OCI-LY3 (cell line): Measurements from ENCODE around the gene CPTP.

Source experiments
- H2AFZ ChIP-seq: fragments of 200-600, 300-600 bp; shearing (Covaris generic); 2 replicates; pipeline ENCODE4 v1.6.0; 2014; ENCODE audit warnings: antibody characterized with exemption, low read depth, low read length
- H3K27ac ChIP-seq: fragments of 200-600, 300-600 bp; sonication (generic); 2 replicates; pipeline ENCODE4 v1.5.1; 2014; ENCODE audit warnings: mild to moderate bottlenecking, low read length, moderate library complexity, mixed read lengths
- H3K27me3 ChIP-seq: fragments of 200-600, 300-600 bp; sonication (generic); 2 replicates; pipeline ENCODE4 v1.6.1; 2014; ENCODE audit warnings: low read depth, low read length, mixed read lengths
- H3K36me3 ChIP-seq: fragments of 200-600, 300-600 bp; sonication (generic); replicated peaks from 2 replicates; pipeline ENCODE3; 2014; ENCODE audit warnings: low read depth, low read length, mixed read lengths
- H3K4me1 ChIP-seq: fragments of 300-600, 200-600 bp; sonication (generic); 2 replicates; pipeline ENCODE4 v1.6.1; 2014; ENCODE audit warnings: low read length, mixed read lengths
- H3K4me2 ChIP-seq: fragments of 200-600, 300-600 bp; sonication (generic); 2 replicates; pipeline ENCODE4 v1.6.1; 2014; ENCODE audit warnings: low read length, mixed read lengths
- H3K4me3 ChIP-seq: fragments of 300-600, 200-600 bp; sonication (generic); 2 replicates; pipeline ENCODE4 v1.5.1; 2014; ENCODE audit warnings: antibody characterized with exemption, mild to moderate bottlenecking, low read length, moderate library complexity
- H3K79me2 ChIP-seq: fragments of 300-600, 200-600 bp; shearing (Covaris generic); 2 replicates; pipeline ENCODE4 v1.6.1; 2014; ENCODE audit warnings: mild to moderate bottlenecking, low read length, mixed read lengths
- H3K9ac ChIP-seq: fragments of 300-600, 200-600 bp; shearing (Covaris generic); 2 replicates; pipeline ENCODE4 v1.6.0; 2014; ENCODE audit warnings: mild to moderate bottlenecking, low read length, moderate library complexity
- H3K9me3 ChIP-seq: fragments of 200-600, 300-600 bp; shearing (Covaris generic); 2 replicates; pipeline ENCODE4 v1.6.1; 2014; ENCODE audit warnings: low read length, mixed read lengths; ENCODE audit not compliant: insufficient read depth
- H4K20me1 ChIP-seq: fragments of 200-600, 300-600 bp; sonication (generic); 2 replicates; pipeline ENCODE4 v1.6.1; 2016; ENCODE audit warnings: low read length, mixed read lengths; ENCODE audit not compliant: insufficient read depth
- EZH2phosphoT487 ChIP-seq: fragments of 200-600 bp; shearing (Covaris generic); IDR thresholded peaks from 2 replicates; pipeline ENCODE4 v1.6.1; 2018; ENCODE audit warnings: antibody characterized with exemption, mixed run types, low read depth
- TF ChIP-seq, protein P1 (sequence below): fragments of 200-600, 300-600 bp; sonication (generic); IDR thresholded peaks from 2 replicates; pipeline ENCODE4 v1.5.1; 2014; ENCODE audit warnings: antibody characterized with exemption, low read length, low read depth

The CPTP gene

DNA sequence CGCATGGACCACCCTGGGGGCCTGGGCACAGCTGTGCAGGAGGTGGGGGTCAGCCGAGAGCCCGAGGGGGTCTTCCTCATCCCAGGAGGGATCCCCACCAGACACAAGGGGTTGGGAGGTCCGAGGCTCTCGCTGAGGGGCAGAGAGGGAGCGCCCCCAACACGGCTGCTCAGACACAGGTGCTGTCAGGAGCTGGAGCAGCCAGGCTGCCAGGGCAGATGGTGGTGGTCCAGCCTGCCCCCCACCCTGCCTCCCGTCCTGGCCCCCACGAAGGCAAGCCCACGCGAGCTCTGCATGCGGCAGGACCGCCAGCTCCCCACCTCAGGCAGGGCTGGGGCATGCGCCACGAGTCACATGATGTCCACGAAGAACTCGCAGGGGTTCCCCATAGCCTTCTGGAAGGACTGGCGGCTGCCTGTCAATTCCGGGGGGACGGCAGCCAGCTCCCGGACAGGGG, 11.2 kb downstream of the CPTP start:
- Histone ChIP-seq H2AFZ (no peak overlapping the region), H3K36me3 (no peaks in the 10 kb centered on the region), H3K4me3 (no peak overlapping the region), H3K9ac (no peak overlapping the region), H3K4me2 (no peak overlapping the region), H3K79me2 (no peaks in the 10 kb centered on the region), H3K27me3 (no peaks in the 10 kb centered on the region), H4K20me1 (0 out of 2 replicates have a peak, but pooled peaks cover under 1% of the 10 kb centered on the region), H3K27ac (no peak overlapping the region), H3K9me3 (no peaks in the 10 kb centered on the region), H3K4me1 (no peaks in the 10 kb centered on the region)
- TF ChIP-seq, protein P1, sequence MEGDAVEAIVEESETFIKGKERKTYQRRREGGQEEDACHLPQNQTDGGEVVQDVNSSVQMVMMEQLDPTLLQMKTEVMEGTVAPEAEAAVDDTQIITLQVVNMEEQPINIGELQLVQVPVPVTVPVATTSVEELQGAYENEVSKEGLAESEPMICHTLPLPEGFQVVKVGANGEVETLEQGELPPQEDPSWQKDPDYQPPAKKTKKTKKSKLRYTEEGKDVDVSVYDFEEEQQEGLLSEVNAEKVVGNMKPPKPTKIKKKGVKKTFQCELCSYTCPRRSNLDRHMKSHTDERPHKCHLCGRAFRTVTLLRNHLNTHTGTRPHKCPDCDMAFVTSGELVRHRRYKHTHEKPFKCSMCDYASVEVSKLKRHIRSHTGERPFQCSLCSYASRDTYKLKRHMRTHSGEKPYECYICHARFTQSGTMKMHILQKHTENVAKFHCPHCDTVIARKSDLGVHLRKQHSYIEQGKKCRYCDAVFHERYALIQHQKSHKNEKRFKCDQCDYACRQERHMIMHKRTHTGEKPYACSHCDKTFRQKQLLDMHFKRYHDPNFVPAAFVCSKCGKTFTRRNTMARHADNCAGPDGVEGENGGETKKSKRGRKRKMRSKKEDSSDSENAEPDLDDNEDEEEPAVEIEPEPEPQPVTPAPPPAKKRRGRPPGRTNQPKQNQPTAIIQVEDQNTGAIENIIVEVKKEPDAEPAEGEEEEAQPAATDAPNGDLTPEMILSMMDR, result no peak
- TF ChIP-seq EZH2phosphoT487, result no peak

DNA sequence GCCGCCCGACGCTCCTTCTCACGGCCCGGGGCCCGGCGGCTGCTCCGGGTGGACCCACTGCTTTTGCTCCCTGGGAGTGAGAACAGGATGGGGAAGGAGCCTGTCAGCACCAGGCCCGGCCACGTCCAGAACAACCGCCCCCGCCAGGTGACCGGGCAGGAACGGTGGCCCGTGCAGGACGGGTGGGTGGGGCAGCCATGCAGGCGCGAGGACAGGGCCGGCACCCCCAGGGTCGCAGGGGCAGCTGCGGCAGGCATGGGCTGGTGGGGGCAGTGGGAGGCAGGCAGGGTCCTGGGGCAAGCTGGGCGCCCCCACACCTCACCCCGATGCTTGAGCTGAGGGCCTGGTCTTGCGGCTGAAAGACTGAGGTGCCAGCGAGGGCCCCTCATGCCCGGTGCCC, 11.8 kb downstream of the CPTP start:
- Histone ChIP-seq H3K36me3 (peaks cover 6% of the 10 kb centered on the region), H3K4me3 (no peak overlapping the region), H4K20me1 (0 out of 2 replicates have a peak, but pooled peaks cover 7% of the 10 kb centered on the region), H2AFZ (no peak overlapping the region), H3K9me3 (no peaks in the 10 kb centered on the region), H3K79me2 (no peaks in the 10 kb centered on the region), H3K27me3 (no peaks in the 10 kb centered on the region), H3K27ac (no peak overlapping the region), H3K9ac (no peak overlapping the region), H3K4me2 (no peak overlapping the region), H3K4me1 (no peaks in the 10 kb centered on the region)
- TF ChIP-seq EZH2phosphoT487, result no peak
- TF ChIP-seq, protein P1, result no peak

DNA sequence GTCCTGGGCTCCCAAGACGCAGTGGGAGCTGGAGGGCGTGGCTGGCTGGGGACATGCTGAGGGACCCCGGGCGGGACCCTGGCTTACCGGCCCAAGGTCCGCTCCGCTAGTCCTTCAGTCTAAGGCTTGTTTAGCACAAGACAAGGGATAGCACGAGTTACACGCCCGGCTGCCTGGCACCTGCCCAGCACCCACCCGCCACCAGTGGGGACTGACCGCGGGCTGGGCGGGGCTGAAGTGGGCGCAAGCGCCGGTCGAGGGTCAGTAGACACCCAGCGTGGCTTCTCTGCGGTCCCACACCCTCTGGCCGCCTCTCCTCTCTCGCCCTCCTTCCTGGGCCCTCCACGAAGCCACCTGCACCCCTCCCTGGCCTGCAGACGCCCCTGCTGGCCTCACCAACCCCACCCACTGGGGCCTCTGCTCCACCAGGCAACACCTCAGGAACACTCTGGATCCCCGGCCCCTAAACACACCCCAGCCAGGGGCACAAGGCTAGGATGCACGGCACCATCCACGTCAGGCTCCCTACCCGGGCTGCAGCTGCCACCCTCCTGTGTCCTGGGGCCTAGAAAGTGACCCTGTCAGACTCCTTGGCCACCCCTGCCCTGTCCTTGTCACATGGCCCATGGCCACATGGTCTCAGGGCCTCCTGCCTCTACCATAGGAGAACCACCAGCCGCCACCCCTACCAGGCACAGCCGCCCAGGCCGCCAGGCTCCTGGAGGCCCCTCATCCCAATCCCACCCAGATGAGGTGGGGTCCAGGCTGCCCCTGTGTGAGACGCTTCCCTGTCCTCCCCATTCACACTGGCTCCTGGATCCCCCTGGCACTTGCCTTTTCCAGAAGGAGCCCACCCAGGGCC, 12.6 kb downstream of the CPTP start:
- H2AFZ ChIP-seq, result no peak overlapping the region
- H3K4me1 ChIP-seq, result no peaks in the 10 kb centered on the region
- peaks cover 12% of the 10 kb centered on the region for H3K36me3 ChIP-seq
- no peaks in the 10 kb centered on the region for H3K9me3 ChIP-seq
- 0 out of 2 replicates have a peak, but pooled peaks cover 7% of the 10 kb centered on the region for H4K20me1 ChIP-seq
- no peak overlapping the region for H3K9ac ChIP-seq
- H3K4me2 ChIP-seq, result no peak overlapping the region
- no peak overlapping the region for H3K4me3 ChIP-seq
- no peak overlapping the region for H3K27ac ChIP-seq
- H3K79me2 ChIP-seq, result no peaks in the 10 kb centered on the region
- TF ChIP-seq EZH2phosphoT487, result no peak
- TF ChIP-seq, protein P1, result no peak
- H3K27me3 ChIP-seq, result no peaks in the 10 kb centered on the region

DNA sequence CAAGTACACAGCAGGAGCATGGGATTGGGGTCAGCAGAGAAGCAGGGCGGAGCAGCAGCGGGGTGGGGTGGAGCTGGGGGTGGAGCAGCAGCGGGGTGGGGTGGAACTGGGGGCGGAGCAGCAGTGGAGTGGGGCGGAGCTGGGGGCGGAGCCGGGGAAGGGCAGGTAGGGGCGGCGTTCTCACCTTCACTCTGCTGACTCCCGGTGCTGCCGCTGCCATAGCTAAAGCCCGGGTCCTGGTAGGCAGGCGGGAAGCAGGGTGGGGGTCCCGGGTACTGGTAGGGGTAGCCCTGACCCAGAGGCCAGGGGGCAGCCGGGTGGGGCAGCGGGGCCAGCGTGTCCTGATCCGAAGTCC, 13.2 kb downstream of the CPTP start:
- H3K27ac ChIP-seq, result no peak overlapping the region
- TF ChIP-seq, protein P1, result no peak
- TF ChIP-seq EZH2phosphoT487, result no peak
- H2AFZ ChIP-seq, result no peak overlapping the region
- H3K36me3 ChIP-seq, result peaks cover 12% of the 10 kb centered on the region
- no peaks in the 10 kb centered on the region for H3K79me2 ChIP-seq
- no peaks in the 10 kb centered on the region for H3K9me3 ChIP-seq
- 0 out of 2 replicates have a peak, but pooled peaks cover 7% of the 10 kb centered on the region for H4K20me1 ChIP-seq
- no peak overlapping the region for H3K4me3 ChIP-seq
- no peak overlapping the region for H3K9ac ChIP-seq
- no peak overlapping the region for H3K4me2 ChIP-seq
- no peaks in the 10 kb centered on the region for H3K27me3 ChIP-seq
- H3K4me1 ChIP-seq, result no peaks in the 10 kb centered on the region
